ENCODE measurements around the gene ROBO1.
"Not testable (repeated sequence)": the region's sequence is repeated elsewhere in the genome, so short reads cannot be mapped to it uniquely, and the experiment has no call there.

ROBO1 gene

DNA sequence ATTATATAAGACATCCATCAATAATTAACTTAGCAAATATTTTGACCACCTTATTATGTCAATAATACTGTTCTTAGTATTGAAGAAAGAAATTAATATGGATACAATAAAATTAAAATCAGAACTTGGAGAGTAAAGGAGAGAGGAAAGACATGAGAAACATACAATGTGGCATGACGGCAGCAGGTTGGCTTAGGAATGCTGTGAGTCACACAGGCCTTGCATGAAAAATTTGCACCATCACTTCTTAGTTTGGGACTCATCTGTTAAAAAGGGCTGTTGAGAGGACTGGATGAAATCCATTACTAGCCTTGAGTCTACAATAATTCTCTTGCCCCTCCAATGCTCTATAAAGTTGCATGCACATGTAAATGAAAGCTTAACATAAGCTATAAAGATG is 880.8 kb downstream of the ROBO1 start:
- no peak for TF ChIP-seq POLR2A (IDR thresholded peaks at IDR 0.05; ENCODE audit: low read depth, low read length)
- TF ChIP-seq POLR2AphosphoS5 (IDR thresholded peaks at IDR 0.05; ENCODE audit: low read depth, low read length) = no peak
- no peak for TF ChIP-seq TAF1 (IDR thresholded peaks at IDR 0.05; ENCODE audit: borderline replicate concordance, low read depth, low read length)
- no peak for DNase-seq (ENCODE audit: insufficient read length)
- FAIRE-seq = no peak

DNA sequence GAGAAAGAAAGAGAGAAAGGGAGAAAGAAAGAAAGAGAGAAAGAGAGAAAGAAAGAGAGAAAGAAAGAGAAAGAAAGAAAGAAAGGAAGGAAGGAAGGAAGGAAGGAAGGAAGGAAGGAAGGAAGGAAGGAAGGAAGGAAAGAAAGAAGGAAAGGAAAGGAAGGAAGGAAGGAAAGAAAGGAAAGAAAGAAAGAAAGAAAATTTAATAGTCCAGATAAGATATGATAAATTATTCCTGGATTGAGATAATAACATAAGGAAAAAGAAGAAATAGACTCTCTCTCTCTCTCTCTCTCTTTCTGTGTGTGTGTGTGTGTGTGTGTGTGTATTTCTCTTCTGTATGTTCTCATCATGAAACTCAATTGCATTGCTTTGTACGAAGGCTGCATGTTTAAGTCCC is 883.2 kb downstream of the ROBO1 start:
- not testable (repeated sequence) for FAIRE-seq; DNase-seq (ENCODE audit: insufficient read length)

DNA sequence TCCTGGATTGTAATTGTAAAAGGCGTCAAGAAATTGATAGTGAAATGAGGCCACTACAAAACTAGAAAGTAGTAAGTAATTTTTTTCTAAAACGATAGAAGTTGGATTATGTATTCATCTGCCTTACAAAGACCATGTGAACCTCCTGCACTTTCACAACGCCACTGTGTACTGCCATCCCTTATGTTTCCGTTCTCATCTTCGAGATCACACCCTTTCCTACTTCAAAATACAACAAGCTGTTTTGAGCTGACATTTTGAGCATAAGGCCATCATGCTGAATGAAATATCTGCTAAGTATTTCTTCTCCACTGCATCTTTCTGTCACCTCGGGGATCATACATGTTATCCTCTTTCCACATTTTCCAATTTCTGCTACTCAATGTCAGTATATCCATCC is 885.5 kb downstream of the ROBO1 start:
- no peak for DNase-seq (ENCODE audit: insufficient read length)
- TF ChIP-seq TAF1 (IDR thresholded peaks at IDR 0.05; ENCODE audit: borderline replicate concordance, low read depth, low read length) (no peak), POLR2A (IDR thresholded peaks at IDR 0.05; ENCODE audit: low read depth, low read length) (no peak), POLR2AphosphoS5 (IDR thresholded peaks at IDR 0.05; ENCODE audit: low read depth, low read length) (no peak)
- no peak for FAIRE-seq

DNA sequence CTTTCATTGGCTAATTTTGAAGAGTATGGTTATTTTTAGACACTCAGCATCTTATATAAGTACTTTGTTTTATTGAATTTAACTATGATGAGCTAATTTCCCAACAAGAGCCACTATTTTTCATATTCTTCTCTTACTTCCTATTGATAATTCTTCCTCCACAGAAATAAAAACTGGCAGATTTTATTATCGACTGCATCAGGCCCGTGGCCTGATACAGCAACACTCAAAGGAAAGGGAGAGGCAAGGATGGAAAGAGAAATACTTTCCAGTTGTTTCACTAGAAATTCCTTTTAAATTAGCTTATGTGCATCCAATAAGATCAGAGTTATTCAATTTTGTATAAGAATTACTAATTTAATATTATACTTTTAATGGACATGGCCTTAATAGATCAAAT is 886.3 kb downstream of the ROBO1 start:
- no peak for DNase-seq (ENCODE audit: insufficient read length)
- no peak for TF ChIP-seq POLR2AphosphoS5 (IDR thresholded peaks at IDR 0.05; ENCODE audit: low read depth, low read length)
- no peak for TF ChIP-seq TAF1 (IDR thresholded peaks at IDR 0.05; ENCODE audit: borderline replicate concordance, low read depth, low read length)
- no peak for TF ChIP-seq POLR2A (IDR thresholded peaks at IDR 0.05; ENCODE audit: low read depth, low read length)
- no peak for FAIRE-seq

DNA sequence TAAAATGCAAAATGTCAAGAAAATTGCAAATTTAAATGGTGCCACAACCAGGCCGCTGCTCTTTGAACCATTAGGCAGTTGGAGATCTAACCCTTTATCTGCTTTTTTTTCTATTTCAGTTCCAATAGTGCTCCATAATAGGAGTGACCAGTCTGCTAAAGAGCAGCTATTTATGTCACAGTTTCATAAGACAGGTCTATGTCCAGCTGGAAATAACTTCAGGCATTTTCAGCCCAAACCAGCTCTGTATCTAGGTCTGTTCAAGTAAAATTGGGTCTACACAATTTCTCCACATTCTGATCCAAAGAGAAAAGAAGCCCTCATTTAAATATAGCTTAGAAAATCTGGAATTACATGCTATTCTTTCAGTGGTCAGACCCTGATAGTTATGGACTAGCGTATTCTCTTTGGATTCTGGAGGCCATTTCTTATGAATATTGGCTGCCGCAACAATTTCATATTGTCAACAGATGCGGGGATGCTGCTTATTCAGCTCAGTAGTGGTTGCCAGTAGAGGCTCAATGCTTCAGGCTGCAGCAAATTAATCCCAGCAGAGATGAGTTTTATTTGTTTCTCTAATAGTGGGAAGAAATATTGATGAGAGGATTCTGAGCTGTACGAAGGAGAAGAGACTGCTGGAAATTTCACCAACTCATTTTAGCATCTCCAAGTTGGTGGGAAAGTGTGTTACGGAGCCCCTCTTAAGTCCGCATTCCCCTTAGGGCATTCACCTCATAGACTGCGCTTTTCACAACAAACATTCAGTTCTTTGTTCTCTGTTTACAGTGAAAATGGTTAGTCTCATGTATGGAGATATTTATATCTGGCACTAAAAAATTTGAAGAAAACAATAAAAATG is 887.0 kb downstream of the ROBO1 start:
- DNase-seq (ENCODE audit: insufficient read length) (no peak), FAIRE-seq (no peak)

DNA sequence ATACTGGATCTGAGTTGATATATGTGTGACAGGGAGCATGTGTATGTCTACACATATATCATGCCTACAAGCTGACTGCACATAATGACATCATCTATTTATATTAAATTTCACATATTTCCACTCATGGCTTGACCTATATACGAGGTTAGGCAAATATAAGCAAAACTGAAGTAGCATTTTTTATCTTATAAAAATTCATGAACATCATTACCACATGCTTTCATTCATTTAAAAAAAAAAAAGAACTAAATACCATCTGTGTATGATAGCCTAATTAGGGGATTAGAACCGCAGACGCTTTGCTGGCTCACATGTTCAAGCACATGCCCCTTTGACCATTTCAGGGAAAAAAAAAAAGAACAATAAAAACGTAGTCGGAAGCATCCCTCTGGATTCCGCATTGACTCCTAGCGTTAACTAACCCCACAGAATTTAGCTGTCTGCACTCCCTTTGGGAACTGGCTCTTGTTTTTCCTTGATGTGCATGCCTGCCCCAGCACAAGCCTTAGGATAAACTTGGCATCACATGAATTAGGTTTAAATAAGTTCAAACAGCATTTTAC is 888.4 kb downstream of the ROBO1 start:
- no peak for TF ChIP-seq TAF1 (IDR thresholded peaks at IDR 0.05; ENCODE audit: borderline replicate concordance, low read depth, low read length)
- TF ChIP-seq POLR2AphosphoS5 (IDR thresholded peaks at IDR 0.05; ENCODE audit: low read depth, low read length) = no peak
- no peak for TF ChIP-seq POLR2A (IDR thresholded peaks at IDR 0.05; ENCODE audit: low read depth, low read length)
- FAIRE-seq = no peak
- no peak for DNase-seq (ENCODE audit: insufficient read length)

More for the DNA sequence above, 887.0 kb downstream of the ROBO1 start:
- TF ChIP-seq TAF1 (IDR thresholded peaks at IDR 0.05; ENCODE audit: borderline replicate concordance, low read depth, low read length) = no peak
- TF ChIP-seq POLR2AphosphoS5 (IDR thresholded peaks at IDR 0.05; ENCODE audit: low read depth, low read length) = no peak
- TF ChIP-seq POLR2A (IDR thresholded peaks at IDR 0.05; ENCODE audit: low read depth, low read length) = no peak

DNA sequence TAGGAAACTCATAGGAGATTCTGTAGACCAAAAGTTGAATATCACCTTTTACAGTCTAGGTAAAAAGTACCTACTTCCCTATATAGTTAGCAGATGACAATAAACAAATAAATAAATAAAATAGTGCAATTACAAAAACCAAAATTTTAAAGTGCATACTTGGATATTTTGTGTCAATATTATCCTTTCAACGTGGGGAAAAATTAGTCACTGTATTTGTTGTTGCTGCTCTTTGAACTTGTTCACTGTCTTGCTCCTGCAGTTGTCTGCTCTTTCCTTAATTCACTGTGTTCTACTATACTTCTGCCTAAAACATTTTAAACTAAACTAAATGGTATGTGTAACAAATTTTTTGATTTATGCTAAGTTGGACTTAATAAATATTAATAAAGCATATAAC is 889.0 kb downstream of the ROBO1 start:
- TF ChIP-seq TAF1 (IDR thresholded peaks at IDR 0.05; ENCODE audit: borderline replicate concordance, low read depth, low read length) = no peak
- no peak for TF ChIP-seq POLR2A (IDR thresholded peaks at IDR 0.05; ENCODE audit: low read depth, low read length)
- TF ChIP-seq POLR2AphosphoS5 (IDR thresholded peaks at IDR 0.05; ENCODE audit: low read depth, low read length) = no peak
- FAIRE-seq (no peak), DNase-seq (ENCODE audit: insufficient read length) (no peak)

DNA sequence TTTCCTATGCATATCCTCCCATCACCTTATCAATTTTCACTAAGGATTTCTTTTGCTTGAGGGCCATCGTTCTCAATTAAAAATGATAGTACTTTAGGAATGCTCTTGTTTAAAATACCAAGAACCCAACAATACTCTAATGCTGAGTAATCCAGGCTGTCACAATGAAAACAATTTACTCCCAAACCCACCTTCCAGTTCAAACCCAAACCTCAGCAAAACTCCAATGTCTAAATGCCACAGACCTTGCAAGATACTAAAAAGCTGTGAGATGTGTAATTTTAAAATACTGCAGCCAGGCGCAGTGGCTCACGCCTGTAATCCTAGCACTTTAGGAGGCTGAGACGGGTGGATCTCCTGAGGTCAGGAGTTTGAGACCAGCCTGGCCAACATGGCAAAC is 889.8 kb downstream of the ROBO1 start:
- TF ChIP-seq POLR2A (IDR thresholded peaks at IDR 0.05; ENCODE audit: low read depth, low read length) (no peak), POLR2AphosphoS5 (IDR thresholded peaks at IDR 0.05; ENCODE audit: low read depth, low read length) (no peak), TAF1 (IDR thresholded peaks at IDR 0.05; ENCODE audit: borderline replicate concordance, low read depth, low read length) (no peak)
- no peak for FAIRE-seq
- no peak for DNase-seq (ENCODE audit: insufficient read length)

DNA sequence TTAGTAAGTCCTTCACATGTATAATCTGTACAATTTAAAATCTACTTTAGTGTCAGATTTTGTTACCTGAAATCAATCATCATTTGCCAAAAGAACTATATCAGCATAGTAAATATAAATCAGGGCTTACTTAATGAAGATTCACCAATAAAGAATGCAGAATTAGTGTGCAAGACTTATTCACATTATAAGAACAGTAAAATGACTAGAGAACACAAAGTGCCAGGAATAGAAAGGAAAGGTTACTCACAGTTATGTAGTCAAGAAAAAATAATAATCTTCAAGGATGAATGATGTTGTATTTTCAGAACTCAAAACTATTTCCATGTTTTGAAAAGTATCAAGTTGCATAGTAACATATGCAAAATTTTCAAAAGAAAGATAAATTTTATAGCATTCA is 891.9 kb downstream of the ROBO1 start:
- FAIRE-seq (no peak), DNase-seq (ENCODE audit: insufficient read length) (no peak)

DNA sequence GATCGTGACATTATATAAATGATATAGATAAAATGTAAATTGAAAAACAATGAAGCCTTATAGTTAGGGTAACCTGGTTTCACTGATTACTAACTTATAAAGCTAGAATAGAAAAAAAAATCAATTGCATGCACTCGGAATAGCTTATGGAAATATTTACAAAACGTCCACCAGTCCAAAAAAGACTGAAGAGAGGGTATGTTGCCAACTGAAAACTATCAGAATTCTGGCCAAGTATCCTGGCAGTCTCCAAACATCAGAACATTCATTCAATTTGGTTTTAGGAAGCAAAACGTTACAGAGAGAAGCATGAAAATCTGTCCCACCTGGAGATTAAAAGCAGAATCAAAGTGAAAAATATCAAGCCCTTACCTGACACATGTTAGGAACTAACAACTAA is 892.4 kb downstream of the ROBO1 start:
- FAIRE-seq (no peak), DNase-seq (ENCODE audit: insufficient read length) (no peak)
- TF ChIP-seq TAF1 (IDR thresholded peaks at IDR 0.05; ENCODE audit: borderline replicate concordance, low read depth, low read length) (no peak), POLR2A (IDR thresholded peaks at IDR 0.05; ENCODE audit: low read depth, low read length) (no peak), POLR2AphosphoS5 (IDR thresholded peaks at IDR 0.05; ENCODE audit: low read depth, low read length) (no peak)

More for the DNA sequence above, 891.9 kb downstream of the ROBO1 start:
- TF ChIP-seq POLR2AphosphoS5 (IDR thresholded peaks at IDR 0.05; ENCODE audit: low read depth, low read length) = no peak
- TF ChIP-seq TAF1 (IDR thresholded peaks at IDR 0.05; ENCODE audit: borderline replicate concordance, low read depth, low read length) = no peak
- no peak for TF ChIP-seq POLR2A (IDR thresholded peaks at IDR 0.05; ENCODE audit: low read depth, low read length)

DNA sequence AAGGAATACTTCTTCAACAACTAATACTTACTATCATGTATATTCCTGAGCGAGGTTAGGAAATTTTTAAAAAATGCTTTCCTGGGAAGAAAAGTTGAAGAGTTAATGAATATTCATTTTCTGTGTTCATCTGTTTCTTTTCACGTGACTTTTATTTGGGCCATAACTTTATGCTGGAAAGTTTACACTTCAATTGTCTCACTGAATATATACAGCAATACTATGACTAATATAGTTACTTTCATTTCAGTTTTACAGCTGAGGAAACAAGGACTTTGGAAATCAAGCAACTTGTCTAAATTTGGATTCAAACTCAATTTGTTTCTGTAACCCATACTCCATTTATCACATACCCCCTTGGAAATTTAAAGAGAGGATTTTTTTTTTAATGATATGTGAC is 894.2 kb downstream of the ROBO1 start:
- TF ChIP-seq POLR2A (IDR thresholded peaks at IDR 0.05; ENCODE audit: low read depth, low read length) = no peak
- no peak for TF ChIP-seq POLR2AphosphoS5 (IDR thresholded peaks at IDR 0.05; ENCODE audit: low read depth, low read length)
- TF ChIP-seq TAF1 (IDR thresholded peaks at IDR 0.05; ENCODE audit: borderline replicate concordance, low read depth, low read length) = no peak
- FAIRE-seq = no peak
- no peak for DNase-seq (ENCODE audit: insufficient read length)

DNA sequence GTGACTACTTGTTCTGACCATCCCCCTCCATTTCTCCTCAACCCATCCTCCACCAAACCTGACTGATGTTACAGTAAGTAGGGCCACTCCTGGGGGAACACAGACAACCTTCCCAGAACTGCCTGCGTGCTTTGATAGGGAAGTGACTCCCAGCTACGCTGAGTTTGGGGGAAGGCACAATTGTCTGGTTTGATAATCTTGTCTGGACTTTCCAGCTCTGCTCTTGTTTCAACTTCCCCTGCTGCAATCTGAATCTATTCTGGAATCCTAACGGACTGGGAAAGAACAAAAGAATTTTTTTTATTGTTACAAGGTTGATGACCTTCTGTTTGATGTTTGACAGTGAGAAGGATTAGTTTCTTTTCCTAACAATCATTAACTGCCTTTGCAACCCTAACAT is 895.6 kb downstream of the ROBO1 start:
- TF ChIP-seq POLR2AphosphoS5 (IDR thresholded peaks at IDR 0.05; ENCODE audit: low read depth, low read length) = no peak
- no peak for TF ChIP-seq TAF1 (IDR thresholded peaks at IDR 0.05; ENCODE audit: borderline replicate concordance, low read depth, low read length)
- no peak for TF ChIP-seq POLR2A (IDR thresholded peaks at IDR 0.05; ENCODE audit: low read depth, low read length)
- FAIRE-seq (no peak), DNase-seq (ENCODE audit: insufficient read length) (no peak)

Measured in GM12892 (cell line).